ENCODE measurements around the gene MRPL2.
A peak's percentile ranks its signal among the peaks of the same experiment; 100 is the strongest.

MRPL2 gene

DNA sequence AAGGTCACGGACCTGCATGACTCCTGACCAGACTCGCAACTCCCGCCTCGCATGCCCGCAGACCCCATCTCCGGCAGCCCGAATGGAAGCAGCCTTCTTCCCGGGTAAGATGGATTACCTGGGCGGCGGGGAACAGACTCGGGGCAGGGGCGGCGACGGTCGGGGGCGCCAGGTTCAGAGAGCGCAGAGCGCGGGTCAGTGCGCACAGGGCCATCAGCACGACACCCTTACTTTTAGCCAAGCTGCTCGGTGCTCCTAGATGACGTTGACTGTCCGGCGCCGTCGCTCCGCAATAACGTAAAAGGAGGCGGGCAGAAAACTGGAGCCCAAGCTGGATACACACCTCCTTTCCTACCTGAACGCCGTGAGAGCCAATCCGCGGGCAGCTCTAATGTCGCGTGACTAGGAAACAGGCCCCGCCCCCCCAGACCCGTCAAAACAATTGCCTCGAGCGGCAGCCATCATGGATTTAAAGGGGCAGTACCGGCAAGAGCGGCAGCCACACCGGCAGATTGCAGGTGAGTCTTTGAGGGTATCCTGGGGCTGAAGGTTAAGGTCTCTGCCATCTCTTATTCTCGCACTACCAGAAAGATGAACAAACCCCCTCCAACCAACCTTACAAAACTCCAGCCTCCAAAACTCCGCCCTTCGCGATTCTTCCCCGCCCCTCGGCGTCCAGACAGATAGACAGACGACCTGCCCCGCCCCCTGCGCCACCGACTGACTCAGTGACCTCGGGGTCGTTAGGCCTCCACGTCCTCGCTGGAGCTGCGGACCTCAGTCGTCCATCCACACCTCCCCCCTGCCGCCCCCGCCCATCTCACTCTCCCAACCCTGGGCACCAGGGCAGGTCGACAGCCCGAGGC lies at the start of gene MRPL2, which contains the start of gene KLC4:
TSS of gene MRPL2 (minus strand) at position 267 of the 866 bp plus-strand sequence. CDS start at position 214, 53 bp downstream.
TSS of gene KLC4 (plus strand) at position 464 of the 866 bp plus-strand sequence. CDS start 1,705 bp downstream, outside the sequence.
- DNase-seq = peak; percentile 98

- no peak for DNase-seq
Measured at GRCh38 chr6:43107344-43108062, 48.3 kb upstream of the MRPL2 start.

GRCh38 chr6:43105538-43106222 lies 46.4 kb upstream of the MRPL2 start:
- no peak for DNase-seq

DNA sequence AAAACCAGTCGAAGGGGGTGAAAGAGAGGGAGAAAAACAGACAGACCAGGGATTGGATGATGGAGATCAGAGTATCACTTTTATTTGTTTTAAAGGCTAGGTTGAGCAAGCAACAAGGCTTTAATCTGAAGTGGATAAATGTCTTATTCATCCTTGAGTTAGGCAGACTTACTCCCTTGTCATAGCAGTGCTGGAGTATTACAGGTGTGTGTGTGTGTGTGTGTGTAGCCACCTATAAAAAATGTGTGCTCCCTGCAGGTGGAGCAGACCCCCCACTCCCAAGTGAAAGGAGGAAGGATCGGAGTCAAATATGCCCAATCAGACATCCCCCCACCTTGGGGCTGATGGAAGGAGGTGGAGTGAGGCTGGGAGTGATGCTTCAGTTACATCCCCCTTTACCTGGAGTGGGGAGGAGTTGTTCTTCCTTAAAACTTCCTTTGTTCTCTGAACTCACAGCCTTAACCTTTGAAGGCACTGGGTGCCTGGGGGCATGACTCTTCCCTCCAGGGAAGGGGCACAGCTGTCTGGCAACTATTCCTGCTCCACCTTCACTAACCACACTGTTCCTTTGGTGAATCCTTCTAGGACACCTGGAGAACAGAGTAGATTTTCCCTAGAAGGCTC lies 44.1 kb upstream of the MRPL2 start:
- no peak for DNase-seq

DNA sequence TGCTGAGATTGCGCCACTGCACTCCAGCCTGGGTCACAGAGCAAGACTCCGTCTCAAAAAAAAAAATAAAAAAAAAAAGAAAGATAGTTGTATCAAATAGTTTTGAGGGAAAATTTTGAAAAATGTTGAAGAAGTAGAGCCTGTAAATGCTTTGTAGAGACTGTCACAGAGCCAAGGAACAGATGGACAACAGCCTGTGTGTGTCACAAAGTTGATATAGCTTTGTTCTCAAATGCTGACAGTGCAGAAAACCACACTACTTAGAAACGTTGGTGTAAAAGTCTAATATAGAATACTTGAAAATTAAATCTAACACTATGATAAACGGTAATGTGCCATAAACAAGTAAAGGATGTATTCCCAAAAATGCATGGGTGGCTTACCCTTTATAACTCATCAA lies 42.3 kb upstream of the MRPL2 start:
- DNase-seq = no peak

- no peak for DNase-seq
Measured at GRCh38 chr6:43097502-43097901, 38.3 kb upstream of the MRPL2 start.

GRCh38 chr6:43097098-43097489 lies 37.9 kb upstream of the MRPL2 start:
- DNase-seq = no peak

DNA sequence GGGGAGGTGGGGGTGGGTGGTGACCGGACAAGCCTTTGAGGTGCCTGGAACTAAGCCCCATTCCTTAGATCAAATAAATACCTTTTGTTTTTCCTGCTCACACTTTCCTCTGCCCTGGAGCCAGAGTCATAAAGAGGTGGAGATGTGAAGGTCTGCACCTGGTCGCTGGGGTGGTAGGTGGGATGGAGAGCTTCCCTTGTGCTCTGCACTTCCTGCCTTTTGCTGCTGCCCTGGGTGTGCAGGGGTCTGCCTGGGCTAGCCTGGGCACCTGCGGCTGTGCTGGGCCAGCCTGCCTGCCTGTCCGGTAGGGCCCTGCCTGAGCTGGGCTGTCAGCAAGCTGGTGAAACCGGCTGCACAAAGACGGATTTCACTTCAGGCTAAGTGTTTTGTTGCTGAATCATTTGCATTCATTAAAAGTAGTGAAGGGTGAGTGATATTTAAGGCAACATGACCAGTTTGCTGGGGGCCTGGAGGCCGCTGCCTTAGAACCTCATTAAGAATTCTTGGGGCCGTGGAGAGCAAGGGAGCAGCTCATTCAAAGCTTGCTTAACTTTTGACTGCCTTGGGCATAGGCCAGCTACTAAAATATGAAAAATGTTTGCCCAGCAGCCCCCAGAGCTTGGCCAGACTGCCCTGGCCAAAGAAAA lies 37.3 kb upstream of the MRPL2 start:
- DNase-seq = no peak

DNA sequence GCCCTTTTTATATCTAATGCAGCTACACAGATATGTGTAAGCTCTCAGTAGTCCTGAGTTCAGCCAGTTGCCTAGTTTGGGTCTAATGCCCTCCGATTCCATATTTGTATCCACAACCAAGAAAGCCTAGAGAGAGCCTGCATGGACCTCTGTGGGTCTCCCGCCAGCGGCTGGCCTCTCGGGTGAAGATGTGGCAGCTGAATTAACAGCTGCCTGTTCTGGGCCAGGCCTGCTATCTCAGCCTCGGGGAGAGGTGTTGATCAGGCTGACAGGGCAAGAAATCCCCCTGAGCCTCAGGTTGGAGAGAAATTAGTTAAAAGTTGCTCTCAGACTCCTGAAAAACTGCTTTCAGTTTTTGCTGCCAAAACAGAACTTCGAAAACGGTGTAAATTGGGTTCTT lies 36.7 kb upstream of the MRPL2 start:
- no peak for DNase-seq

GRCh38 chr6:43093436-43094289 lies 34.4 kb upstream of the MRPL2 start:
- DNase-seq = no peak

DNA sequence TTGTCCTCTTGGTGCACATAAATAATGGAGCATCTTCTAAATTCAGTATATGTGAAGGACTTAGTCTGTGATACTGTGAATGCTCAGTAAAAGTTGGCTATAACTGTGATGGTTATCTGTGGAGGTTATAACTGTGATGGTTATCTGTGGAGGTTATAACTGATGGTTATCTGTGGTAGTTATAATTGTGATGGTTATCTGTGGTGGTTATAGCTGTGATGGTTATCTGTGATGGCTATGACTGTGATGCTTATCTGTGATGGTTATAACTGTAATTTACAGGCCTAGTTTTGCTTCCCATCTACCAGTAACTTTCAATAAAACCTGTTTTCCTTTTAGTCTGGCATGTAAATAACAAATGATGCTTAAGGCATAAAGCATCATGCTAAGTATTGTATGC lies 33.4 kb upstream of the MRPL2 start:
- DNase-seq = no peak

GRCh38 chr6:43091436-43091991 lies 32.3 kb upstream of the MRPL2 start:
- DNase-seq = no peak

DNA sequence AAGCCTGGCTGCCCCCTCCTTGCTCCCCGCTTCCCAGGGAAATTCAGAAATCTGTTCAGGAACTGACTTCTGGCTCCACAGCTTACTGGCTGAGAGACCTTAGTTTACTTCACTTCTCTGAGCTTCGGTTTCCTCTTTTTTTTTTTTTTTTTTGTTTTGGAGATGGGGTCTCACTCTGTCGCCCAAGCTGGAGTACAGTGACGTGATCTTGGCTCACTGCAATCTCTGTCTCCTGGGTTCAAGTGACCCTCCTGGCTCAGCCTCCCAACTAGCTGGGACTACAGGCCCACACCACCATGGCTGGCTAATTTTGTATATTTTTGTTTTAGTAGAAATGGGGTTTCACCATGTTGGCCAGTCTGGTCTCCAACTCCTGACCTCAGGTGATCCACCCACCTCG lies 31.8 kb upstream of the MRPL2 start:
- no peak for DNase-seq

DNA sequence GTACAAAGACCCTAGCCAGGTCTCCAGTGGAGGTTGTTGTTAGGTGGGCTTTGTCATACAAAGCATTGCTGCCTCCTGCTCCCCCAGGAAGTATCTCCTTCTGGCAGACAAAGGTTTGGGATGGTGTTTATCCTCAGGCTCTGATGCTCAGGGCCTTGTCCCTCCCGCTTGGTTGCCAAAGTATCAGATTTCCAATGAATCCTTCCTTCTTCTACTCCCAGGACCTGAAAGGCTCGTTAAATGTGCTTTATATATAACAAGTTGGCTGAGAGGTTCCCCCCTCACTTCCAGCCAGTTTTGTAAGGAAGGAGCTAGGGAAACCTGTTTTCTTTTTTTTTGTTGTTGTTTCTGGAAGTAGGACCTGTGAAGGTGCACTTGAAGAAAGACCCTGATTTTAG lies 31.3 kb upstream of the MRPL2 start:
- DNase-seq = no peak

DNA sequence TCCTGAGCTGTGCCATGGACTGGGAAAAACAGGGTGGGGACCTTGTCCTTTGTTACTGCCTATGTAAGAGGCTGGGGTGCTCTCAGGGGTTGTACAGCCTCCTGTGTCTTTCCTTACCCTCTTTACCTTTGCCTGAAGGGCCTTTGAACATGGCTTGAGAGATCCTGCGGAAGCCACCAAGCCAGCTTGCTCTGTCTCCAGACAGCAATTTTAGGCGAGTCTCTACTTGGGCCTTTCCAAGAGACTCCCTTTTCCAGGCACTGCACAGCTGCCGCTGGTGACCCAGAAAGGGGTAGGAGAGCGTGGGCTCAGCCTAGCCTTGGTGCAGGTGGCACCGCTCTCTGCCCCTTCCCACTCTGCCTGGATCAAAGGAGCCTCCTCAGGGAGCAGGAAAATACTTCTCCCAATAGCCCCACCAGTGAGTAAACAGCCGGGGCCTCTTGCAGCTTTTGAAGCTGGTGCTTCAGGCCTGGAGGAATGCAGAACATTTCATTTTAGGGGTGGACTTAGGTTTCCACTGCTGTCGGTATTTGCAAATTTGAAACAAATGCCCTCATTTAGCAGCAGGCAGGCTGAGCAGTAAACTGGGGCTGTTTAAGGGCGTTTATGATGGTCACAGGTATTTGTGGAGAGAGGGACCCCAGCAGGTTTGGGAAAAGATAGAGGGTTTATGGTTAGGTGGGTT lies 30.8 kb upstream of the MRPL2 start:
- DNase-seq = no peak

GRCh38 chr6:43089467-43089866 lies 30.2 kb upstream of the MRPL2 start:
- no peak for DNase-seq

DNA sequence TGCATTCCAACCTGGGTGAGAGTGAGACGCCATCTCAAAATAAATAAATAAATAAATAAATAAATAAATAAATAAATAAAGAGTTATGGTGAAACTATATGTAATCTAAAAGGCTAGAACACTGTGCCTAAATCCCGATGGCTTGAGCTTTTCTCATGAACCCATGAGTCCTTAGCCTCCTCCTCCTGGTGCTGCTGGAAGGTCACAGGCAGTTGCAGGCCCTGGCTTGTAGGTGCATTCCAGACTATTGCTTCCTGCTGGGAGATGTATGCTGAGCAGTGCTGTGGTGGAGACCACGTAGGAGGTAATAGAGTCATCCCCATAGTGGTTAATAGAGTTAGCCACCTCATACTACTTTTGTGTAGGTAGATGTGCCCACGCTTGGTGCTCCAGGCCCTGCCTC lies 29.4 kb upstream of the MRPL2 start:
- DNase-seq = no peak

- no peak for DNase-seq
Measured at GRCh38 chr6:43086022-43086658, 26.9 kb upstream of the MRPL2 start.

GRCh38 chr6:43082806-43083655 lies 23.8 kb upstream of the MRPL2 start:
- no peak for DNase-seq

Data from activated T-cell treated with anti-CD3 and anti-CD28 coated beads, Interleukin-2, amount 50 U/mL, for 1 hour (primary cell).